Measurements from ENCODE around the gene SERPINB5. TPM values are rescaled to one million over a fixed set of nuclear protein-coding genes. Genes with fewer than 3 reads are reported as not detected.

SERPINB5 gene
- polyA plus RNA-seq, 2 of the 4 experiments (the other 2 are of a cell fraction) = 0.08 to 0.12 TPM

- H3K4me2 ChIP-seq = no peak overlapping the region
Observed at GRCh38 chr18:63511285-63511684, 34.5 kb downstream of the SERPINB5 start.

GRCh38 chr18:63514326-63514725, 37.6 kb downstream of the SERPINB5 start:
- Histone ChIP-seq H3K4me1 (no peaks in the 10 kb centered on the region), H3K9me3 (no peaks in the 10 kb centered on the region), H3K4me3 (no peak overlapping the region), H3K27ac (no peak overlapping the region), H3K4me2 (no peak overlapping the region)
- TF ChIP-seq HDAC2 (IDR thresholded peaks at IDR 0.05) (no peak), RFX5 (IDR thresholded peaks at IDR 0.05) (no peak), ZSCAN20 (CRISPR knock-in tag; IDR thresholded peaks at IDR 0.05) (no peak), PHF8 (IDR thresholded peaks at IDR 0.05; ENCODE audit: borderline replicate concordance, low read depth) (no peak), FOXS1 (CRISPR knock-in tag; IDR thresholded peaks at IDR 0.05) (no peak), E2F6 (IDR thresholded peaks at IDR 0.05; ENCODE audit: borderline replicate concordance, low read depth) (no peak), JUNB (IDR thresholded peaks at IDR 0.05) (no peak), CBX8 (IDR thresholded peaks at IDR 0.05) (no peak), ZC3H11A (IDR thresholded peaks at IDR 0.05) (no peak)
- TF ChIP-seq, protein P1, sequence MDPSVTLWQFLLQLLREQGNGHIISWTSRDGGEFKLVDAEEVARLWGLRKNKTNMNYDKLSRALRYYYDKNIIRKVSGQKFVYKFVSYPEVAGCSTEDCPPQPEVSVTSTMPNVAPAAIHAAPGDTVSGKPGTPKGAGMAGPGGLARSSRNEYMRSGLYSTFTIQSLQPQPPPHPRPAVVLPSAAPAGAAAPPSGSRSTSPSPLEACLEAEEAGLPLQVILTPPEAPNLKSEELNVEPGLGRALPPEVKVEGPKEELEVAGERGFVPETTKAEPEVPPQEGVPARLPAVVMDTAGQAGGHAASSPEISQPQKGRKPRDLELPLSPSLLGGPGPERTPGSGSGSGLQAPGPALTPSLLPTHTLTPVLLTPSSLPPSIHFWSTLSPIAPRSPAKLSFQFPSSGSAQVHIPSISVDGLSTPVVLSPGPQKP (IDR thresholded peaks at IDR 0.05; ENCODE audit: low read depth, low read length) = no peak
- ChIA-PET POLR2A (no interaction called here), CTCF (interaction anchor here (0.8 to 1.6 kb wide), 3 partner anchors 8 to 422 kb away, joined by 3 to 9 read pairs (median 3); no protein-coding TSS in a partner anchor)
- 53% methylated on average over 6 of the region's 6 CpGs for WGBS (ENCODE audit: missing lambda C conversion rate)
- ATAC-seq (no peak), FAIRE-seq (no peak), DNase-seq (ENCODE audit: low read depth in 1 of 2, low spot score in 1 of 2) (no peak)

More at GRCh38 chr18:63511285-63511684, 34.5 kb downstream of the SERPINB5 start:
- Histone ChIP-seq H3K27ac (no peak overlapping the region), H3K4me3 (no peak overlapping the region), H3K4me1 (no peaks in the 10 kb centered on the region), H3K9me3 (no peaks in the 10 kb centered on the region)
- ChIA-PET CTCF (interaction anchor here (0.8 to 3.1 kb wide), 17 partner anchors 8 to 496 kb away, joined by 3 to 19 read pairs (median 4); no protein-coding TSS in a partner anchor), POLR2A (interaction anchor here (0.6 to 1.0 kb wide), 2 partner anchors 20 to 459 kb away, joined by 3 read pairs; no protein-coding TSS in a partner anchor)
- 12% methylated on average over 7 of the region's 7 CpGs for WGBS (ENCODE audit: missing lambda C conversion rate)
- no peak for TF ChIP-seq CBX8 (IDR thresholded peaks at IDR 0.05)
- peak; percentile 29; the same call in 1 of the 3 replicates for TF ChIP-seq SMC3 (IDR thresholded peaks at IDR 0.05)
- no peak for TF ChIP-seq PBX3 (IDR thresholded peaks at IDR 0.05)
- TF ChIP-seq RAD21 (conservative IDR thresholded peaks at IDR 0.05 in 1 of 2, IDR thresholded peaks at IDR 0.05 in 1 of 2) = peak in 1 of 2 experiments; percentile 38; a peak in 2 of 5 replicates
- peak; percentile 37 for TF ChIP-seq CTCF (IDR thresholded peaks at IDR 0.05)
- peak; percentile 50 for TF ChIP-seq MAFK (IDR thresholded peaks at IDR 0.05; ENCODE audit: partially characterized antibody)
- peak; percentile 13 to 68 for DNase-seq (ENCODE audit: low read depth in 1 of 2, low spot score in 1 of 2)
- no peak for FAIRE-seq
- peak; percentile 82 to 87 for ATAC-seq

- TF ChIP-seq CHD4 (IDR thresholded peaks at IDR 0.05; ENCODE audit: borderline replicate concordance) (no peak), NR3C1 (IDR thresholded peaks at IDR 0.05) (no peak), EP300 (IDR thresholded peaks at IDR 0.05) (no peak), JUN (IDR thresholded peaks at IDR 0.05) (no peak), ZFP36 (IDR thresholded peaks at IDR 0.05; ENCODE audit: borderline replicate concordance, partially characterized antibody) (no peak), CBX8 (IDR thresholded peaks at IDR 0.05) (no peak), FOSB (CRISPR knock-in tag; IDR thresholded peaks at IDR 0.05) (no peak), NFE2L2 (conservative IDR thresholded peaks at IDR 0.05; ENCODE audit: low read length) (no peak), HDAC2 (IDR thresholded peaks at IDR 0.05) (no peak), SMC3 (IDR thresholded peaks at IDR 0.05) (no peak), HOXA7 (CRISPR knock-in tag; IDR thresholded peaks at IDR 0.05) (no peak), NPAS2 (CRISPR knock-in tag; IDR thresholded peaks at IDR 0.05; ENCODE audit: borderline replicate concordance) (no peak)
- TF ChIP-seq, protein P2, sequence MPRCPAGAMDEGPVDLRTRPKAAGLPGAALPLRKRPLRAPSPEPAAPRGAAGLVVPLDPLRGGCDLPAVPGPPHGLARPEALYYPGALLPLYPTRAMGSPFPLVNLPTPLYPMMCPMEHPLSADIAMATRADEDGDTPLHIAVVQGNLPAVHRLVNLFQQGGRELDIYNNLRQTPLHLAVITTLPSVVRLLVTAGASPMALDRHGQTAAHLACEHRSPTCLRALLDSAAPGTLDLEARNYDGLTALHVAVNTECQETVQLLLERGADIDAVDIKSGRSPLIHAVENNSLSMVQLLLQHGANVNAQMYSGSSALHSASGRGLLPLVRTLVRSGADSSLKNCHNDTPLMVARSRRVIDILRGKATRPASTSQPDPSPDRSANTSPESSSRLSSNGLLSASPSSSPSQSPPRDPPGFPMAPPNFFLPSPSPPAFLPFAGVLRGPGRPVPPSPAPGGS (IDR thresholded peaks at IDR 0.05) = no peak
- FAIRE-seq = no peak
- POLR2A ChIA-PET = no interaction called here
- Histone ChIP-seq H3K9me3 (no peaks in the 10 kb centered on the region), H3K4me1 (no peaks in the 10 kb centered on the region), H3K4me2 (no peak overlapping the region), H3K27ac (no peak overlapping the region), H3K4me3 (no peak overlapping the region)
- DNase-seq (ENCODE audit: low read depth in 1 of 2, low spot score in 1 of 2) = no peak
- 63% methylated on average over 9 of the region's 9 CpGs for WGBS (ENCODE audit: missing lambda C conversion rate)
- no peak for ATAC-seq
- CTCF ChIA-PET = interaction anchor here (0.8 to 1.6 kb wide), 3 partner anchors 9 to 328 kb away, joined by 3 to 9 read pairs (median 3); no protein-coding TSS in a partner anchor
Observed at GRCh38 chr18:63514888-63515678, 38.3 kb downstream of the SERPINB5 start.

All from A549 (cell line).